Adipocyte (in vitro differentiated cells): ENCODE results near the gene OVOL1.

Experiments used
- DNase-seq: peaks from one replicate; pipeline ENCODE4 v3.0.0-alpha.2; 2015; ENCODE audit warnings: low read depth
- H3K27me3 ChIP-seq: replicated peaks from 2 replicates; pipeline ENCODE4 v1.7.0; 2013; ENCODE audit warnings: mild to moderate bottlenecking, low read length, moderate library complexity; ENCODE audit not compliant: control insufficient read depth, insufficient read depth
- H3K36me3 ChIP-seq: 2 replicates; pipeline ENCODE4 v1.7.0; 2013; ENCODE audit warnings: low read length, mild to moderate bottlenecking, moderate library complexity; ENCODE audit not compliant: control insufficient read depth, insufficient read depth, severe bottlenecking
- H3K4me1 ChIP-seq: 2 replicates; pipeline ENCODE4 v1.7.0; 2013; ENCODE audit warnings: mild to moderate bottlenecking, low read length, moderate library complexity; ENCODE audit not compliant: control insufficient read depth, insufficient read depth
- H3K4me3 ChIP-seq: 2 replicates; pipeline ENCODE4 v1.7.0; 2013; ENCODE audit warnings: mild to moderate bottlenecking, low read length, moderate library complexity
- H3K9ac ChIP-seq: 2 replicates; pipeline ENCODE4 v1.7.0; 2013; ENCODE audit warnings: mild to moderate bottlenecking, low read length, moderate library complexity
- H3K9me3 ChIP-seq: 2 replicates; pipeline ENCODE4 v1.7.0; 2013; ENCODE audit warnings: mild to moderate bottlenecking, low read length, moderate library complexity; ENCODE audit not compliant: control insufficient read depth

OVOL1 gene

GRCh38 chr11:65778431-65778900 lies 8.4 kb upstream of the OVOL1 start:
- H3K36me3 ChIP-seq, result peaks cover 25% of the 10 kb centered on the region
- H3K9me3 ChIP-seq, result no peaks in the 10 kb centered on the region
- H3K4me1 ChIP-seq, result peaks cover 54% of the 10 kb centered on the region
- no peak overlapping the region for H3K4me3 ChIP-seq
- H3K9ac ChIP-seq, result no peak overlapping the region
- no peak for DNase-seq
- no peaks in the 10 kb centered on the region for H3K27me3 ChIP-seq

- DNase-seq, result no peak
- H3K9ac ChIP-seq, result peak overlapping the region; percentile 98
- peak overlapping the region; percentile 97 for H3K4me3 ChIP-seq
These were observed 7.8 kb upstream of the OVOL1 start for GRCh38 chr11:65778901-65779668.

DNA sequence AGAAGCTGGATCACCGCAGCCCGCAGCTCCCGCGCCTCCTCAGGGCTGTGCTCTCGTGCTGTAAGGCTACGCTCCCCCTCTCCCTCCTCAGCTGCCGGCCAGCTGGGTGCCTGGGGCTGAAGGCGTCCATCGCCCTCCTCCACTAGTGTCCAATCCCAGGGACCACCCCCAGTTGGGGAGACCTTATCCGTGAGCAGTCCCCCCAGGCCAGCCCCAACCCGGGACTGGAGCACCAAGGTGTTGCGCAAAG lies 7.3 kb upstream of the OVOL1 start:
- H3K36me3 ChIP-seq, result peaks cover 25% of the 10 kb centered on the region
- no peaks in the 10 kb centered on the region for H3K9me3 ChIP-seq
- H3K27me3 ChIP-seq, result no peaks in the 10 kb centered on the region
- no peak for DNase-seq
- peak overlapping the region; percentile 98 for H3K9ac ChIP-seq
- peak overlapping the region; percentile 97 for H3K4me3 ChIP-seq
- peaks cover 47% of the 10 kb centered on the region for H3K4me1 ChIP-seq

More at GRCh38 chr11:65778901-65779668, 7.8 kb upstream of the OVOL1 start:
- Histone ChIP-seq H3K36me3 (peaks cover 25% of the 10 kb centered on the region), H3K9me3 (no peaks in the 10 kb centered on the region), H3K4me1 (peaks cover 49% of the 10 kb centered on the region), H3K27me3 (no peaks in the 10 kb centered on the region)

GRCh38 chr11:65779919-65780769 lies 6.7 kb upstream of the OVOL1 start:
- DNase-seq, result peak; percentile 94
- H3K9ac ChIP-seq, result peak overlapping the region; percentile 98
- H3K36me3 ChIP-seq, result peaks cover 25% of the 10 kb centered on the region
- H3K27me3 ChIP-seq, result peaks cover 2% of the 10 kb centered on the region
- H3K4me1 ChIP-seq, result peaks cover 41% of the 10 kb centered on the region
- H3K9me3 ChIP-seq, result no peaks in the 10 kb centered on the region
- H3K4me3 ChIP-seq, result peak overlapping the region; percentile 97

DNA sequence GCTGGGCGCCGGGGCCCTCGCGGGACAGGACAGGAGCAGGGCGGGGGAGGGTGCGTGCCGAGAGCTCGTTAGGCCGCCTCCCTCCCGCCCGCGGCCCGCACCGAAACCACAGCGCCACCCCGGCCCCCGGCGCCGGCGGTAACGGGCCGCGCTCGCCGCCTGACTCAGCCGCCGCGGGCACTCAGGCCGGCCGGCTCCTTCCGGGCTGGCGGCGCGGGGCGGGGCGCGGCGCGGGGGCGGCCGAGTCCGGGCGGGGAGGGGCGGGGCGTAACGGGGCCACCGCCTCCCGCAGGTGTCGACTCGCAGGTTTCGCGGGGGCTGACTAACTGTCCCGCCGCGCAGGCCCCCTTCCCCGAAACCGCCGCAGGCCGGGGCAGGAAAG lies 6.1 kb upstream of the OVOL1 start, which contains the start of gene AP5B1:
Gene AP5B1, minus strand, starts transcription at position 207 of the 382 bp plus-strand sequence. CDS start 385 bp downstream, outside the sequence.
- Histone ChIP-seq H3K4me1 (peaks cover 35% of the 10 kb centered on the region), H3K9me3 (no peaks in the 10 kb centered on the region), H3K9ac (peak within 1 kb of the TSS; percentile 98), H3K36me3 (peaks cover 25% of the 10 kb centered on the region), H3K27me3 (peaks cover 8% of the 10 kb centered on the region), H3K4me3 (peak within 1 kb of the TSS; percentile 97)
- DNase-seq, result peak; percentile 92

GRCh38 chr11:65781152-65781961 lies 5.5 kb upstream of the OVOL1 start:
- H3K36me3 ChIP-seq, result peaks cover 25% of the 10 kb centered on the region
- peaks cover 14% of the 10 kb centered on the region for H3K27me3 ChIP-seq
- DNase-seq, result no peak
- no peaks in the 10 kb centered on the region for H3K9me3 ChIP-seq
- H3K4me3 ChIP-seq, result peak overlapping the region; percentile 24
- peak overlapping the region; percentile 43 for H3K9ac ChIP-seq
- H3K4me1 ChIP-seq, result peaks cover 30% of the 10 kb centered on the region

GRCh38 chr11:65781962-65782815 lies 4.7 kb upstream of the OVOL1 start:
- DNase-seq, result no peak
- Histone ChIP-seq H3K36me3 (peaks cover 22% of the 10 kb centered on the region), H3K9ac (no peak overlapping the region), H3K9me3 (no peaks in the 10 kb centered on the region), H3K4me1 (peaks cover 22% of the 10 kb centered on the region), H3K27me3 (peaks cover 15% of the 10 kb centered on the region), H3K4me3 (no peak overlapping the region)

GRCh38 chr11:65782816-65783228 lies 4.0 kb upstream of the OVOL1 start:
- H3K4me1 ChIP-seq, result peaks cover 16% of the 10 kb centered on the region
- no peaks in the 10 kb centered on the region for H3K9me3 ChIP-seq
- H3K36me3 ChIP-seq, result peaks cover 16% of the 10 kb centered on the region
- no peak overlapping the region for H3K4me3 ChIP-seq
- peaks cover 15% of the 10 kb centered on the region for H3K27me3 ChIP-seq
- H3K9ac ChIP-seq, result no peak overlapping the region
- DNase-seq, result no peak

DNA sequence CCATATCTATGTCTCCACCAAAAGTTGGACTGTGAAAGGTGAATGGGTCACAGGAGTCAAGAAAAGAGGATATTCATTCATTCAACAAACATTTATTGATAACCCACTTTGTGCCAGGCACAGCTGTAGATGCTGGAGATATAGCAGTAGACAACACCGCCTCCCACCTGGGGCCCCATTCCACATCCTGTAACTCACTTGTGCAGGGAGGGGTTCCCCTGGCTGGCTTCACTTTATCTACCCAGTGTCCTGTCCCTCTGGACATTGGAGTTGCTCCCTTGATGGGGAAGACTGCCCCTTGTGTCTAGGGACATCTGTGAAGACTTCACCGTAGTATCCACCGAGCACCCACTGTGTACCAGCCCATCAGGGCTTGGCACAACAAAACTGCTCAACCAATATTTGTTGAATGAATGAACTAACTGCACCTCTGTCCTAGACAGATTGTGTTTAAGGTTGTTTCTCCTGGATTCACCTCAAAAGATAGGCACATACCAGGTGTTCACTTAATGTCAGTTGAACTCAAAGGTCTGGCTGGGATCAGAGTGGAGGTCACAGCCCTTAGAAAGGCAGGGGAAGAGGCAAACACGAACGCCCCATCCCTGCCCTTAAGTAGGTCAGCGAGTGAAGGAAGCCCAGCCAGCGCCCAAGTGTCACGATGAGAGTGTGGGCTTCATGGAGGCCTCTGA lies 1.4 kb upstream of the OVOL1 start:
- H3K27me3 ChIP-seq, result peaks cover 24% of the 10 kb centered on the region
- H3K36me3 ChIP-seq, result no peaks in the 10 kb centered on the region
- peaks cover 5% of the 10 kb centered on the region for H3K4me1 ChIP-seq

More for the DNA sequence above, 1.4 kb upstream of the OVOL1 start:
- no peaks in the 10 kb centered on the region for H3K9me3 ChIP-seq
- DNase-seq, result no peak
- no peak overlapping the region for H3K9ac ChIP-seq
- no peak overlapping the region for H3K4me3 ChIP-seq
